K562 (cell line): ENCODE measurements around the gene ACAD8. TPM values are rescaled to one million over a fixed set of nuclear protein-coding genes. Genes with fewer than 3 reads are reported as not detected.

Experiments used
- CCNT2 ChIP-seq: IDR thresholded peaks from 2 replicates; pipeline ENCODE4 v1.6.1; 2011; ENCODE audit warnings: borderline replicate concordance, low read depth, mild to moderate bottlenecking, moderate library complexity, mixed read lengths, low read length; ENCODE audit not compliant: insufficient read length; ENCODE audit errors: extremely low read depth
- EGR1 ChIP-seq: fragments of 450-650 bp; conservative IDR thresholded peaks from 2 replicates; pipeline ENCODE4 v1.6.1; 2017; ENCODE audit warnings: mild to moderate bottlenecking
- HDAC1 ChIP-seq, 2 experiments: fragments of 450-650 bp; IDR thresholded peaks; 2 replicates each; pipeline ENCODE4 v1.6.1; 2016 to 2017; ENCODE audit warnings: inconsistent platforms in 1 of 2, mild to moderate bottlenecking in 1 of 2, moderate library complexity in 1 of 2
- MEF2A ChIP-seq: IDR thresholded peaks from 2 replicates; pipeline ENCODE4 v1.6.1; 2011; ENCODE audit warnings: low read depth, mild to moderate bottlenecking, low read length, moderate library complexity; ENCODE audit not compliant: control insufficient read depth
- NONO ChIP-seq, 2 experiments: fragments of 200-400 bp in 1 of 2; fragments of 450-650 bp in 1 of 2; formaldehyde crosslinking in 1 of 2; IDR thresholded peaks; 2 replicates each; pipeline ENCODE4 v1.6.1; 2017; ENCODE audit warnings: low read depth in 2 of 2, mild to moderate bottlenecking in 2 of 2, moderate library complexity in 2 of 2, low read length in 1 of 2
- YY1 ChIP-seq, 3 experiments: IDR thresholded peaks; 2 replicates each; pipeline ENCODE4 v1.6.1; 2011; ENCODE audit warnings: low read length in 2 of 3, mild to moderate bottlenecking in 2 of 3, moderate library complexity in 2 of 3, borderline replicate concordance in 1 of 3, control low read depth in 1 of 3, low read depth in 1 of 3; ENCODE audit not compliant: insufficient read depth in 3 of 3, insufficient replicate concordance in 2 of 3, control insufficient read depth in 1 of 3, insufficient read length in 1 of 3; ENCODE audit errors: extremely low read depth in 1 of 3
- ZBTB7A ChIP-seq: IDR thresholded peaks from 2 replicates; pipeline ENCODE4 v1.6.1; 2011; ENCODE audit warnings: low read depth, mild to moderate bottlenecking, low read length, moderate library complexity, borderline replicate concordance; ENCODE audit not compliant: control insufficient read depth
- ZKSCAN1 ChIP-seq: fragments of 150-350 bp; IDR thresholded peaks from 2 replicates; pipeline ENCODE4 v1.6.1; 2016; ENCODE audit warnings: low read depth, low read length
- polyA plus RNA-seq, 8 experiments: library from polyadenylated mRNA; depleted of rRNA in 4 of 8; stranded (reverse) in 5 of 8; unstranded in 3 of 8; fragments of >200 nt; fragmentation: Nextera tagmentation in 2 of 8; fragmentation: Illumina TruSeq in 1 of 8; extraction: Ambion mirVana in 2 of 8; extraction: Trizol in 1 of 8; gene quantifications; 2 replicates each; pipeline versions ENCODE4 v1.2.1 to v1.2.3, GENCODE V29; 2011 to 2014; ENCODE audit warnings: inconsistent platforms in 1 of 8, missing spikeins in 1 of 8
- total RNA-seq, 7 experiments: library from RNA; depleted of rRNA in 6 of 7; stranded (reverse); fragments of >200 nt in 6 of 7; fragmentation: Illumina TruSeq in 2 of 7; extraction: Trizol in 2 of 7; gene quantifications; 2 replicates each; pipeline versions ENCODE4 v1.2.1 to v1.2.3, GENCODE V29; 2011 to 2021; ENCODE audit warnings: low replicate concordance in 1 of 7
- TF ChIP-seq, protein P1 (sequence below), 2 experiments: fragments of 450-650 bp; formaldehyde crosslinking in 1 of 2; IDR thresholded peaks; 2 replicates each; pipeline versions ENCODE4 v1.4.0 to v1.6.1; 2014 to 2020; ENCODE audit warnings: mild to moderate bottlenecking in 2 of 2, borderline replicate concordance in 1 of 2, low read depth in 1 of 2
- TF ChIP-seq, protein P2 (sequence below): fragments of 250-450 bp; sonication (Bioruptor Pico); IDR thresholded peaks from 2 replicates; pipeline ENCODE4 v1.4.0; 2020; ENCODE audit warnings: mild to moderate bottlenecking
- TF ChIP-seq, protein P3 (sequence below), 2 experiments: IDR thresholded peaks; 2 replicates each; pipeline ENCODE4 v1.6.1; 2011; ENCODE audit warnings: borderline replicate concordance in 1 of 2, control low read depth in 1 of 2, low read depth in 1 of 2, low read length in 1 of 2, mild to moderate bottlenecking in 1 of 2, mixed read lengths in 1 of 2, moderate library complexity in 1 of 2; ENCODE audit not compliant: insufficient read depth in 1 of 2, insufficient read length in 1 of 2, poor library complexity in 1 of 2, severe bottlenecking in 1 of 2; ENCODE audit errors: extremely low read depth in 1 of 2

The ACAD8 gene
- total and polyA plus RNA-seq, 9 of the 15 experiments (the other 6 are each of a cell fraction or from before 2014, with no cell fraction given), result 6.5 to 34.1 (median 20.1) TPM

DNA sequence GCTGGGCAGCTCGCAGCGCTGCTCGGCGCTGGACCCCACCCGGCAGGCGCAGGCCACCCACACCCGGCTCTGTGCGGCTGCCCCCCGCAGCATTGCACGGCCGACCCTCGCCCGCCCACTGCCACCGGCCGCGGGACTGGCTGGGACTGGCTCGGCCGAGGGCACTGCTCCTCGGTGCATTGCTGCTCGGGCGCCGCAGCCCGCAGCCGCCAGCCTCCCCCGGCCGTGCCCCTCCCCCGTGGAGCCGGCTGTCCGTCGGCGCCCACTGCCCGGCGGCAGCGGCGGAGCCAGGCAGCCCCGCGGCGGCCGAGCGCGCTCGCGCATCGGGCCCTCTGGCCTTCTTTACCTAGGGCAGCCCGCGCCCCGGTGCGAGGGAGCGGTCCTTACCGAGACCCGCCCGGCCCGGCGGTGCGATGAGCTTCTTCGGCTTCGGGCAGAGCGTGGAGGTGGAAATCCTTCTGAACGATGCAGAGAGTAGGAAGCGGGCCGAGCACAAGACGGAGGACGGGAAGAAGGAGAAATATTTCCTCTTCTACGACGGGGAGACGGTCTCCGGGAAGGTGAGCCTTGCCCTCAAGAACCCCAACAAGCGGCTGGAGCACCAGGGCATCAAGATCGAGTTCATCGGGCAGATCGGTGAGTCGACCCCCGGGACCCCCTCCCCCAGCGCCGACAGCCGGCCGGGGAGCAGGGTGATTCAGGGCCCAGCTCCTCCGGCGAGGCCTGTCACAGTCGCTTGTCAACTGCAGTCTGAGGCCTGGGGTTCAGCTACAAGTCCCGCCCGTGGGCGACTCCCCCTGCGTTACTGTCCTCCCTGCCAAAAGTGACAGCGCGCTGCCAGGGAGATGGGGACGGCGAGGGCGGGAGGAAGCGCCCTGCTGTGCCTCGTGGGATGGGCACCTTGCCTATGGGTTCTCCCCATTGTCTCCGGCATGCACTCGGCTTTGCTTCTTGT, 28.4 kb upstream of the ACAD8 start (continued):
- peak; percentile 68 for TF ChIP-seq CCNT2
- TF ChIP-seq ZBTB7A, result peak; percentile 90
- TF ChIP-seq HDAC1 (IDR thresholded peaks at IDR 0.05), result peak in 1 of 2 experiments; percentile 62; a peak in 1 of 4 replicates
- no peak for TF ChIP-seq MEF2A
- peak in 1 of 3 experiments; percentile 15 for TF ChIP-seq YY1 (IDR thresholded peaks at IDR 0.05; ENCODE audit: borderline replicate concordance in 1 of 3, control insufficient read depth in 1 of 3, extremely low read depth in 1 of 3, insufficient read depth in 3 of 3, insufficient read length in 1 of 3, insufficient replicate concordance in 2 of 3, low read depth in 1 of 3, low read length in 2 of 3)
- peak; percentile 33 to 81; a peak in 1 of 4 replicates for TF ChIP-seq NONO (IDR thresholded peaks at IDR 0.05; ENCODE audit: low read depth in 2 of 2, low read length in 1 of 2)
- 0 out of 2 replicates have a peak, but pooled peaks have one; percentile 11 for TF ChIP-seq EGR1
- TF ChIP-seq, protein P1, sequence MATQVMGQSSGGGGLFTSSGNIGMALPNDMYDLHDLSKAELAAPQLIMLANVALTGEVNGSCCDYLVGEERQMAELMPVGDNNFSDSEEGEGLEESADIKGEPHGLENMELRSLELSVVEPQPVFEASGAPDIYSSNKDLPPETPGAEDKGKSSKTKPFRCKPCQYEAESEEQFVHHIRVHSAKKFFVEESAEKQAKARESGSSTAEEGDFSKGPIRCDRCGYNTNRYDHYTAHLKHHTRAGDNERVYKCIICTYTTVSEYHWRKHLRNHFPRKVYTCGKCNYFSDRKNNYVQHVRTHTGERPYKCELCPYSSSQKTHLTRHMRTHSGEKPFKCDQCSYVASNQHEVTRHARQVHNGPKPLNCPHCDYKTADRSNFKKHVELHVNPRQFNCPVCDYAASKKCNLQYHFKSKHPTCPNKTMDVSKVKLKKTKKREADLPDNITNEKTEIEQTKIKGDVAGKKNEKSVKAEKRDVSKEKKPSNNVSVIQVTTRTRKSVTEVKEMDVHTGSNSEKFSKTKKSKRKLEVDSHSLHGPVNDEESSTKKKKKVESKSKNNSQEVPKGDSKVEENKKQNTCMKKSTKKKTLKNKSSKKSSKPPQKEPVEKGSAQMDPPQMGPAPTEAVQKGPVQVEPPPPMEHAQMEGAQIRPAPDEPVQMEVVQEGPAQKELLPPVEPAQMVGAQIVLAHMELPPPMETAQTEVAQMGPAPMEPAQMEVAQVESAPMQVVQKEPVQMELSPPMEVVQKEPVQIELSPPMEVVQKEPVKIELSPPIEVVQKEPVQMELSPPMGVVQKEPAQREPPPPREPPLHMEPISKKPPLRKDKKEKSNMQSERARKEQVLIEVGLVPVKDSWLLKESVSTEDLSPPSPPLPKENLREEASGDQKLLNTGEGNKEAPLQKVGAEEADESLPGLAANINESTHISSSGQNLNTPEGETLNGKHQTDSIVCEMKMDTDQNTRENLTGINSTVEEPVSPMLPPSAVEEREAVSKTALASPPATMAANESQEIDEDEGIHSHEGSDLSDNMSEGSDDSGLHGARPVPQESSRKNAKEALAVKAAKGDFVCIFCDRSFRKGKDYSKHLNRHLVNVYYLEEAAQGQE (IDR thresholded peaks at IDR 0.05; ENCODE audit: borderline replicate concordance), result 0 out of 2 replicates have a peak, but pooled peaks have one; percentile 30
- TF ChIP-seq, protein P1 (CRISPR knock-in tag; IDR thresholded peaks at IDR 0.05; ENCODE audit: low read depth), result no peak
- TF ChIP-seq ZKSCAN1, result 0 out of 2 replicates have a peak, but pooled peaks have one; percentile 0
- TF ChIP-seq, protein P2, sequence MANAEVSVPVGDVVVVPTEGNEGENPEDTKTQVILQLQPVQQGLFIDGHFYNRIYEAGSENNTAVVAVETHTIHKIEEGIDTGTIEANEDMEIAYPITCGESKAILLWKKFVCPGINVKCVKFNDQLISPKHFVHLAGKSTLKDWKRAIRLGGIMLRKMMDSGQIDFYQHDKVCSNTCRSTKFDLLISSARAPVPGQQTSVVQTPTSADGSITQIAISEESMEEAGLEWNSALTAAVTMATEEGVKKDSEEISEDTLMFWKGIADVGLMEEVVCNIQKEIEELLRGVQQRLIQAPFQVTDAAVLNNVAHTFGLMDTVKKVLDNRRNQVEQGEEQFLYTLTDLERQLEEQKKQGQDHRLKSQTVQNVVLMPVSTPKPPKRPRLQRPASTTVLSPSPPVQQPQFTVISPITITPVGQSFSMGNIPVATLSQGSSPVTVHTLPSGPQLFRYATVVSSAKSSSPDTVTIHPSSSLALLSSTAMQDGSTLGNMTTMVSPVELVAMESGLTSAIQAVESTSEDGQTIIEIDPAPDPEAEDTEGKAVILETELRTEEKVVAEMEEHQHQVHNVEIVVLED (CRISPR knock-in tag), result 0 out of 2 replicates have a peak, but pooled peaks have one; percentile 2
- TF ChIP-seq, protein P3, sequence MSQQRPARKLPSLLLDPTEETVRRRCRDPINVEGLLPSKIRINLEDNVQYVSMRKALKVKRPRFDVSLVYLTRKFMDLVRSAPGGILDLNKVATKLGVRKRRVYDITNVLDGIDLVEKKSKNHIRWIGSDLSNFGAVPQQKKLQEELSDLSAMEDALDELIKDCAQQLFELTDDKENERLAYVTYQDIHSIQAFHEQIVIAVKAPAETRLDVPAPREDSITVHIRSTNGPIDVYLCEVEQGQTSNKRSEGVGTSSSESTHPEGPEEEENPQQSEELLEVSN (IDR thresholded peaks at IDR 0.05; ENCODE audit: borderline replicate concordance in 1 of 2, extremely low read depth in 1 of 2, insufficient read depth in 1 of 2, insufficient read length in 1 of 2, low read depth in 1 of 2, low read length in 1 of 2, poor library complexity in 1 of 2, severe bottlenecking in 1 of 2), result peak in 1 of 2 experiments; percentile 20
